OCI-LY7 (cell line): ENCODE data around the gene UFC1. TPM values are rescaled to one million over a fixed set of nuclear protein-coding genes. Genes with fewer than 3 reads are reported as not detected.

Source experiments
- BruUV-seq: library from RNA; stranded (reverse); fragments of 400-500 nt; replicated peaks from 2 replicates; lab custom pipeline; 2021; lab: Mats Ljungman, UMichigan
- CTCF ChIA-PET: fragments of 300-600 bp; sonication (Branson Sonifier 250); formaldehyde crosslinking; loops from one replicate; lab custom pipeline; 2022; ENCODE audit warnings: antibody characterized with exemption; ENCODE audit not compliant: unreplicated experiment; lab: Charles Lee
- POLR2A ChIA-PET: fragments of 300-600 bp; sonication (Branson Sonifier 250); formaldehyde crosslinking; loops from one replicate; lab custom pipeline; 2022; ENCODE audit warnings: antibody characterized with exemption; lab: Charles Lee
- DNase-seq: peaks from one replicate; pipeline ENCODE4 v3.0.0-alpha.2; 2015; ENCODE audit warnings: low spot score
- H2AFZ ChIP-seq: fragments of 200-600 bp; sonication (generic), shearing (Covaris generic); 2 replicates; pipeline ENCODE4 v1.6.1; 2014; ENCODE audit warnings: mild to moderate bottlenecking, antibody characterized with exemption, low read length, moderate library complexity
- H3K27ac ChIP-seq: fragments of 200-600 bp; sonication (generic); 2 replicates; pipeline ENCODE4 v1.5.1; 2014; ENCODE audit warnings: mixed run types, low read depth, mild to moderate bottlenecking, moderate library complexity, low read length, inconsistent platforms; ENCODE audit not compliant: poor library complexity, severe bottlenecking
- H3K36me3 ChIP-seq: fragments of 200-600 bp; sonication (generic); 2 replicates; pipeline ENCODE4 v1.6.1; 2014; ENCODE audit warnings: mild to moderate bottlenecking, antibody characterized with exemption, low read length, moderate library complexity, mixed read lengths; ENCODE audit not compliant: insufficient read depth
- H3K4me1 ChIP-seq: fragments of 200-600 bp; sonication (generic); 2 replicates; pipeline ENCODE4 v1.5.1; 2014; ENCODE audit warnings: mild to moderate bottlenecking, low read length; ENCODE audit not compliant: insufficient read depth, poor library complexity, severe bottlenecking
- H3K4me2 ChIP-seq: fragments of 200-600 bp; sonication (generic); 2 replicates; pipeline ENCODE4 v1.6.1; 2014; ENCODE audit warnings: mild to moderate bottlenecking, low read length
- H3K4me3 ChIP-seq: fragments of 200-600 bp; sonication (generic); 2 replicates; pipeline ENCODE4 v1.5.1; 2014; ENCODE audit warnings: mild to moderate bottlenecking, low read depth, low read length; ENCODE audit not compliant: poor library complexity, severe bottlenecking
- H3K79me2 ChIP-seq: fragments of 200-600 bp; sonication (generic); 2 replicates; pipeline ENCODE4 v1.6.1; 2016; ENCODE audit warnings: low read depth, mild to moderate bottlenecking, low read length, moderate library complexity, mixed read lengths; ENCODE audit not compliant: insufficient read depth
- H3K9me2 ChIP-seq: fragments of 200-600 bp; sonication (generic); 2 replicates; pipeline ENCODE4 v1.6.1; 2016; ENCODE audit warnings: mild to moderate bottlenecking, low read length, mixed read lengths; ENCODE audit not compliant: insufficient read depth
- H3K9me3 ChIP-seq: fragments of 200-600 bp; sonication (generic); 2 replicates; pipeline ENCODE4 v1.6.1; 2014; ENCODE audit warnings: mild to moderate bottlenecking, mixed run types, low read length, mixed read lengths
- H4K20me1 ChIP-seq: fragments of 200-600 bp; sonication (generic); 2 replicates; pipeline ENCODE4 v1.6.1; 2014; ENCODE audit warnings: mild to moderate bottlenecking, antibody characterized with exemption, low read length, moderate library complexity, mixed read lengths; ENCODE audit not compliant: insufficient read depth
- CTCF ChIP-seq: fragments of 200-600 bp; sonication (generic); conservative IDR thresholded peaks from 2 replicates; pipeline ENCODE4 v1.5.1; 2014; ENCODE audit warnings: mild to moderate bottlenecking, antibody characterized with exemption, low read length, moderate library complexity, mixed read lengths
- EZH2phosphoT487 ChIP-seq: fragments of 200-600 bp; sonication (generic); IDR thresholded peaks from 2 replicates; pipeline ENCODE4 v1.6.1; 2018; ENCODE audit warnings: low read depth, borderline replicate concordance, mild to moderate bottlenecking, mixed run types, antibody characterized with exemption, low read length, moderate library complexity, mixed read lengths
- intact Hi-C: fragments of 100-400 bp; cut with micrococcal nuclease; formaldehyde crosslinking; loops from one replicate; pipeline ENCODE4 v1.10.0; 2022; ENCODE audit not compliant: unreplicated experiment
- total RNA-seq, 2 experiments: library from RNA; depleted of rRNA in 1 of 2; stranded (reverse); fragments of >200 nt in 1 of 2; shearing (Covaris generic) in 1 of 2; gene quantifications; 2 replicates each; pipeline ENCODE4 v1.2.3, GENCODE V29; 2014 to 2022

UFC1 gene
- total RNA-seq, 2 experiments from 2014 or later: 61.2 to 80.9 TPM

- no peak for TF ChIP-seq EZH2phosphoT487
- peak; percentile 40; the same call in 1 of the 2 replicates for TF ChIP-seq CTCF
- Histone ChIP-seq H3K9me3 (no peaks in the 10 kb centered on the region), H3K4me2 (peak within 1 kb of the TSS; percentile 99), H3K79me2 (peaks cover 9% of the 10 kb centered on the region; the same call in 1 of the 2 replicates), H3K36me3 (peaks cover 31% of the 10 kb centered on the region), H3K27ac (peak within 1 kb of the TSS; percentile 60), H3K4me3 (peak within 1 kb of the TSS; percentile 86), H4K20me1 (no peaks in the 10 kb centered on the region), H2AFZ (peak within 1 kb of the TSS; percentile 51), H3K4me1 (peaks cover 33% of the 10 kb centered on the region), H3K9me2 (no peaks in the 10 kb centered on the region)
- ChIA-PET CTCF (interaction anchor here (0.6 to 1.8 kb wide), 5 partner anchors 11 to 131 kb away, joined by 3 to 15 read pairs (median 4); partner anchors contain the start of genes DEDD, PPOX and TOMM40L), POLR2A (interaction anchor here (0.6 to 3.1 kb wide), 7 partner anchors 9 to 524 kb away, joined by 3 to 23 read pairs (median 5); partner anchors contain the start of genes NDUFS2, PPOX and TOMM40L)
- no TSS peak for BruUV-seq
- intact Hi-C loops: loop anchor here (1.0 kb wide), 2 partner anchors 11 to 48 kb away; partner anchors contain the start of gene PPOX
- DNase-seq: peak; percentile 87
These were observed 23.5 kb downstream of the UFC1 start, which contains the start of gene B4GALT3 for GRCh38 chr1:161177112-161177935. B4GALT3 (minus strand) TSS chr1:161177507; CDS start chr1:161176060, 1,447 bp downstream.

- H2AFZ ChIP-seq: peak overlapping the region; percentile 51; the same call in 1 of the 2 replicates
- peak overlapping the region; percentile 86 for H3K4me3 ChIP-seq
- ChIA-PET POLR2A (interaction anchor here (0.6 to 3.1 kb wide), 5 partner anchors 8 to 48 kb away, joined by 3 to 23 read pairs (median 5); partner anchors contain the start of genes NDUFS2, PPOX and TOMM40L), CTCF (no interaction called here)
- no peak for DNase-seq
- peak overlapping the region; percentile 60 for H3K27ac ChIP-seq
- H3K4me1 ChIP-seq: peaks cover 39% of the 10 kb centered on the region
- peaks cover 26% of the 10 kb centered on the region for H3K36me3 ChIP-seq
- intact Hi-C loops: loop anchor here (1.0 kb wide), 2 partner anchors 12 to 47 kb away; partner anchors contain the start of gene PPOX
- TF ChIP-seq EZH2phosphoT487 (no peak), CTCF (no peak; the same call in 1 of the 2 replicates)
- peaks cover 9% of the 10 kb centered on the region; the same call in 1 of the 2 replicates for H3K79me2 ChIP-seq
- H3K9me3 ChIP-seq: no peaks in the 10 kb centered on the region
- no peaks in the 10 kb centered on the region for H3K9me2 ChIP-seq
- TSS peak; percentile 91 for BruUV-seq
- peak overlapping the region; percentile 99 for H3K4me2 ChIP-seq
- H4K20me1 ChIP-seq: no peaks in the 10 kb centered on the region
These were observed 24.1 kb downstream of the UFC1 start for GRCh38 chr1:161177936-161178244.
